Measurements from ENCODE around the gene RWDD3.

GRCh38 chr1:95259245-95259644 lies 25.2 kb downstream of the RWDD3 start:
- no peak for TF ChIP-seq CTCF (IDR thresholded peaks at IDR 0.05; ENCODE audit: extremely low read depth in 1 of 2, insufficient read depth in 1 of 2, low read depth in 1 of 2, low read length in 2 of 2)
- TF ChIP-seq EZH2 (IDR thresholded peaks at IDR 0.05; ENCODE audit: borderline replicate concordance, low read depth, low read length, severe bottlenecking) = no peak
- no peak for TF ChIP-seq MYC (IDR thresholded peaks at IDR 0.05; ENCODE audit: low read depth, low read length)
- no peak for TF ChIP-seq POLR2A (IDR thresholded peaks at IDR 0.05; ENCODE audit: low read depth, low read length)
- TF ChIP-seq, protein P1, sequence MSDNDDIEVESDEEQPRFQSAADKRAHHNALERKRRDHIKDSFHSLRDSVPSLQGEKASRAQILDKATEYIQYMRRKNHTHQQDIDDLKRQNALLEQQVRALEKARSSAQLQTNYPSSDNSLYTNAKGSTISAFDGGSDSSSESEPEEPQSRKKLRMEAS (IDR thresholded peaks at IDR 0.05; ENCODE audit: insufficient read depth, insufficient read length) = no peak
- no peak for TF ChIP-seq GATA2 (IDR thresholded peaks at IDR 0.05; ENCODE audit: insufficient read depth, insufficient read length, low read depth, low read length)
- no peak for TF ChIP-seq JUN (IDR thresholded peaks at IDR 0.05; ENCODE audit: borderline replicate concordance, insufficient read depth, insufficient read length, low read depth)
- TF ChIP-seq FOS (IDR thresholded peaks at IDR 0.05; ENCODE audit: borderline replicate concordance, insufficient read depth, low read length) = no peak
